SIG-M5 treated with dmso at 0.1 percent for 504 hours (cell line): Measurements from ENCODE around the gene ZCCHC4.

ENCODE experiments used
- DNase-seq: peaks from one replicate; lab custom pipeline; 2025; ENCODE audit not compliant: unreplicated experiment; lab: John Stamatoyannopoulos, UW

The ZCCHC4 gene

GRCh38 chr4:25376754-25377571 lies 64.4 kb downstream of the ZCCHC4 start, which contains the start of gene ANAPC4:
TSS of gene ANAPC4 (plus strand) at chr4:25377263. CDS start at chr4:25377428, 165 bp downstream.
- DNase-seq: peak; percentile 83

GRCh38 chr4:25377572-25378436 lies 65.2 kb downstream of the ZCCHC4 start:
- DNase-seq: peak; percentile 17

GRCh38 chr4:25378437-25378743 lies 65.8 kb downstream of the ZCCHC4 start:
- no peak for DNase-seq

- no peak for DNase-seq
These were observed 67.0 kb downstream of the ZCCHC4 start for GRCh38 chr4:25379591-25379990.

- DNase-seq: no peak
These were observed 71.1 kb downstream of the ZCCHC4 start for GRCh38 chr4:25383647-25384046.

GRCh38 chr4:25386926-25387325 lies 74.4 kb downstream of the ZCCHC4 start:
- no peak for DNase-seq

GRCh38 chr4:25397305-25397704 lies 84.7 kb downstream of the ZCCHC4 start:
- DNase-seq: no peak

GRCh38 chr4:25399510-25399909 lies 86.9 kb downstream of the ZCCHC4 start:
- DNase-seq: no peak

GRCh38 chr4:25401066-25401465 lies 88.5 kb downstream of the ZCCHC4 start:
- DNase-seq: peak; percentile 7

GRCh38 chr4:25402521-25402920 lies 89.9 kb downstream of the ZCCHC4 start:
- no peak for DNase-seq

- no peak for DNase-seq
These were observed 91.1 kb downstream of the ZCCHC4 start for GRCh38 chr4:25403699-25404098.

- DNase-seq: no peak
These were observed 92.9 kb downstream of the ZCCHC4 start for GRCh38 chr4:25405453-25405852.

- no peak for DNase-seq
These were observed 93.6 kb downstream of the ZCCHC4 start for GRCh38 chr4:25406081-25406692.

- DNase-seq: no peak
These were observed 98.4 kb downstream of the ZCCHC4 start for GRCh38 chr4:25410820-25411529.

GRCh38 chr4:25413261-25413660 lies 100.7 kb downstream of the ZCCHC4 start:
- no peak for DNase-seq

GRCh38 chr4:25417014-25417413 lies 104.4 kb downstream of the ZCCHC4 start:
- no peak for DNase-seq
